GM10248 (cell line): ENCODE measurements around the gene LEMD2.

ENCODE experiments used
- CTCF ChIA-PET: fragments of 300-600 bp; sonication (Branson Sonifier 250); formaldehyde crosslinking; extraction: SDS; loops from one replicate; lab custom pipeline; 2021; ENCODE audit warnings: antibody characterized with exemption; lab: Yijun Ruan, JAX
- POLR2A ChIA-PET: fragments of 350-650 bp; sonication (Branson Sonifier 250); formaldehyde crosslinking; extraction: SDS; loops from one replicate; lab custom pipeline; 2020; ENCODE audit warnings: antibody characterized with exemption; lab: Yijun Ruan, JAX
- DNase-seq: peaks from one replicate; pipeline ENCODE4 v3.0.0; 2012; ENCODE audit errors: extremely low spot score
- CTCF ChIP-seq: IDR thresholded peaks from 2 replicates; pipeline ENCODE4 v1.5.1; 2012; ENCODE audit warnings: mild to moderate bottlenecking, low read depth; ENCODE audit errors: extremely low read depth, missing control alignments, control extremely low read depth

LEMD2 gene

GRCh38 chr6:33797626-33798342, 8.9 kb upstream of the LEMD2 start:
- ChIA-PET CTCF (interaction anchor here (2.7 kb wide), 1 partner anchor 26 kb away, joined by 9 read pairs; no protein-coding TSS in a partner anchor), POLR2A (no interaction called here)
- no peak for TF ChIP-seq CTCF

DNA sequence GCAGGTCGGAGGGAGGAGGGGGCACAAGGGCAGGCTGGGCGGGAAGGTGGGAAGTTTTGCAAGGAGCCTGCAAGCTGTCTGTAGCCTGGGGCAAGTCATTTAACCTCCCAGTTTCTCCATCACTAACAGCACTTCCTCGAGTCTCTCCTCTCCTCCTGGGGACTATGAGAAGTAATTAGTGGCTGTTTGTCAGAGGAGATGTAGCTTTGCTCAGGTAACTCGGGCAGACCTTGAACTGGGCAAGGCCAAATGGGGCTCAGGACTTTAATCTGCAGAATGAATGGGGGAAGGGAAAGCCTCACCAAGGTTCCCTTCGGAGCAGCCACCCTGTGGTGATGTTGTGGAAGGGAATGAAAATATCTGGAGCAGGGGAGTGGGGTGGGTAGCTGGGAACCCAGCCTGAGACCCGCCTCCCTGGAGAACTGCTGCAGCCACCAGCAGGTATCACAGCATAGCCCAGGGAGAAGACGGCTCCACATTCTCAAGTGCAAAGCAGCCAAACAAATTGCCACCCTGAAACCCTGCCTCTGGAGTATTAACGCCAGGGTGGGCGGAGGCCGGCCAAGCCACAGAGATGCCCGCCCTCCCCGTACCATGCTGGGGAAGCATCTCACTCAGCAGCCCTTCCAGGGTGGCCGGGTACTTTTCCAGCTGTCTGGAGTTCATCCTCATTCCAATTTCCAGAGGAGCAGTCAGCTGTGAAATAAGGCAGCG, 6.1 kb upstream of the LEMD2 start:
- DNase-seq: no peak
- no peak for TF ChIP-seq CTCF
- CTCF ChIA-PET: interaction anchor here (1.8 kb wide), 1 partner anchor 25 kb away, joined by 4 read pairs; no protein-coding TSS in a partner anchor
- POLR2A ChIA-PET: no interaction called here

More at GRCh38 chr6:33797626-33798342, 8.9 kb upstream of the LEMD2 start:
- no peak for DNase-seq

DNA sequence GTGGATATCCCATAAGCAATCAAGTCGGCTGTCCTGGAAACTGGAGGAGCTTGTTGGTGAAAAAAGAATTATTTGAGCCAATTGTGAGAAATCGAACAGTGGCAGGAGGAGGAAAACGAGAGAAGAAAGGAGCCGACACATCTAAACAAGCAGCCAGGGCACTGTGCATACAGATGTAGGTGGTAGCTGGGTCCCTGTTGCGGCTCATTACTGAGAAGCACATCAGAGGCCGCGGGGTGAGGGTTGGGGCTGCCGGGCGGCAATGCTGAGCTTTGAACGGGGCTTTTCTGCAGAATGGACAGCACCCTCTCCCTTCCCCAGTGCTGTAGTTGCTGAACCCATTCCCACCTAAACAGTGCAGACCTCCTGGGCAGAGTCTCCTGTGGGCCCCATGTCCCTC, 4.1 kb upstream of the LEMD2 start:
- CTCF ChIA-PET: interaction anchor here (1.2 kb wide), 2 partner anchors 19 to 21 kb away, joined by 3 read pairs; no protein-coding TSS in a partner anchor
- no peak for TF ChIP-seq CTCF
- DNase-seq: no peak
- POLR2A ChIA-PET: no interaction called here

DNA sequence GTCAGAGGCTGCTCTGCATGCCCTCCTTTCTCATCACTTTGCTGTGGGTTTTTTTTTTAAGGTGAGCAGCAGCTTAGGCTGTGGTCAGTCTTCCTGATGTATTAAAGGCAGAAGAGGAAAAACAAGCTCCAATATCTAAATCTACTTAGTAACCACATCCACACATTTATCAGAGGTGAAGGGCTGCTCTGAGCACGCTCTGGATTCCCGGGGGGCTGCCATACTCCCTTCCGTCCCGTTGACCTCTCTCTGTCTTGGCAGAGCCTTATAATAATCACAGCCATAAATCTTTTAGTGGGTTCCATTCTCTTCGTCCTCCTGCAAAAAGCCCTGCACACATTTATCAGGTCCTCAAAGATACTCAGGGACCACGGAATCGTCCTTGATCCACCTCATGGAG, 2.7 kb upstream of the LEMD2 start:
- DNase-seq: no peak
- ChIA-PET CTCF (interaction anchor here (1.2 kb wide), 1 partner anchor 20 kb away, joined by 3 read pairs; no protein-coding TSS in a partner anchor), POLR2A (no interaction called here)
- TF ChIP-seq CTCF: no peak

DNA sequence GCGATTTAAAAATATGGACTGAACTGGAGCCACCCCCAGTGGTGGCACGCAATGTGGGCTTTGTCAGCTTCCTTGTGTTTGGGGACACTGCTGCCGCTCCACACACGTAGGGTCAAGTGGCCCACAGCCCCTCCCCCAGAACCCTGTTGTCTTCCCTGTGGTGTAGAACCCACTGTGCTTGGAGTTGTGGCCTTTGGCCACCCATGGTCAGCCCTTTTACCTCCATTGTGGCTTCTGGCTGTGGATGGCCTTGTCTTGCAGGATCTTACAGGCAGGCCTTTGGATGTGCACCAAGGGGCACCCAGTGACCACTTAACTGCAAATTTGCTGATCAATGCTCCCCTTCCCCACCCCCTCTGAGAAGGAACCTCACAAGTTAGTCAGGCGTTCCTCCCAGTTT, 2.0 kb upstream of the LEMD2 start:
- ChIA-PET POLR2A (no interaction called here), CTCF (interaction anchor here (1.2 kb wide), 1 partner anchor 20 kb away, joined by 3 read pairs; no protein-coding TSS in a partner anchor)
- no peak for DNase-seq
- TF ChIP-seq CTCF: no peak

GRCh38 chr6:33790379-33790778, 1.4 kb upstream of the LEMD2 start:
- ChIA-PET CTCF (interaction anchor here (1.2 kb wide), 1 partner anchor 19 kb away, joined by 3 read pairs; no protein-coding TSS in a partner anchor), POLR2A (no interaction called here)
- no peak for DNase-seq
- TF ChIP-seq CTCF: no peak
